Measurements from ENCODE around the gene RBMS3.

The RBMS3 gene

DNA sequence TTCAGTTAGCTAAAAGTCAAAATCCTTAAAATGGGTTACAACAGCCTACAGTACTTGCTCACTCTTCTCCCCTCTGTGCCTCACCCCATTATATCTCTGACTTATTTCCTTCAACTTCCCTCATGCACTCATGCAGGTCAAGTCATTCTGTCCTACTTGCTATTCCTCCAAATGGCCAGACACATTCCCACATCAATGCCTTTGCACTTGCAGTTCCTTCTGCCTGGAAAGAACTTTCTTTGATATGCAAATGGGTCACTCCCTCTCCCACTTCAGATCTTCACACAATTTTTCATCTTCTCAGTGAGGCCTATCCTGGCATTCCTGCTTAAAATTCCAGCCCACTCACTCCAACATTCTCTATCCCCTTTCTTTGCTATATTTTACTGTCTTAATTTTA, 778.4 kb downstream of the RBMS3 start:
- H3K4me3 ChIP-seq (ENCODE audit: low read depth, low read length), result no peak overlapping the region
- TF ChIP-seq, protein P1, sequence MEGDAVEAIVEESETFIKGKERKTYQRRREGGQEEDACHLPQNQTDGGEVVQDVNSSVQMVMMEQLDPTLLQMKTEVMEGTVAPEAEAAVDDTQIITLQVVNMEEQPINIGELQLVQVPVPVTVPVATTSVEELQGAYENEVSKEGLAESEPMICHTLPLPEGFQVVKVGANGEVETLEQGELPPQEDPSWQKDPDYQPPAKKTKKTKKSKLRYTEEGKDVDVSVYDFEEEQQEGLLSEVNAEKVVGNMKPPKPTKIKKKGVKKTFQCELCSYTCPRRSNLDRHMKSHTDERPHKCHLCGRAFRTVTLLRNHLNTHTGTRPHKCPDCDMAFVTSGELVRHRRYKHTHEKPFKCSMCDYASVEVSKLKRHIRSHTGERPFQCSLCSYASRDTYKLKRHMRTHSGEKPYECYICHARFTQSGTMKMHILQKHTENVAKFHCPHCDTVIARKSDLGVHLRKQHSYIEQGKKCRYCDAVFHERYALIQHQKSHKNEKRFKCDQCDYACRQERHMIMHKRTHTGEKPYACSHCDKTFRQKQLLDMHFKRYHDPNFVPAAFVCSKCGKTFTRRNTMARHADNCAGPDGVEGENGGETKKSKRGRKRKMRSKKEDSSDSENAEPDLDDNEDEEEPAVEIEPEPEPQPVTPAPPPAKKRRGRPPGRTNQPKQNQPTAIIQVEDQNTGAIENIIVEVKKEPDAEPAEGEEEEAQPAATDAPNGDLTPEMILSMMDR (IDR thresholded peaks at IDR 0.05; ENCODE audit: control insufficient read depth, extremely low read depth, insufficient read depth), result no peak
- DNase-seq (ENCODE audit: low read depth), result no peak

Data from LNCaP clone FGC (cell line).